HG03039 (cell line): ENCODE data around the gene RASSF5.
A peak's percentile ranks its signal among the peaks of the same experiment; 100 is the strongest.
"Not testable (repeated sequence)": the region's sequence is repeated elsewhere in the genome, so short reads cannot be mapped to it uniquely, and the experiment has no call there.

ENCODE experiments used
- ATAC-seq: cut with Tn5 transposase; IDR thresholded peaks from one replicate; pipeline ENCODE4 v1.9.1; 2021; ENCODE audit warnings: mild to moderate bottlenecking, moderate library complexity; ENCODE audit not compliant: unreplicated experiment

Gene RASSF5

GRCh38 chr1:206626396-206626795 is 119.1 kb downstream of the RASSF5 start:
- not testable (repeated sequence) for ATAC-seq

- no peak for ATAC-seq
These were observed 121.6 kb downstream of the RASSF5 start for GRCh38 chr1:206628916-206629315.

- no peak for ATAC-seq
These were observed 123.8 kb downstream of the RASSF5 start for GRCh38 chr1:206631085-206631509.

GRCh38 chr1:206633708-206634121 is 126.4 kb downstream of the RASSF5 start:
- no peak for ATAC-seq

- no peak for ATAC-seq
These were observed 127.2 kb downstream of the RASSF5 start for GRCh38 chr1:206634365-206635079.

GRCh38 chr1:206635080-206635977 is 128.0 kb downstream of the RASSF5 start, which contains the start of gene DYRK3:
TSS of gene DYRK3 (plus strand) at chr1:206635536. CDS start at chr1:206635704, 168 bp downstream.
- ATAC-seq: peak; percentile 91

GRCh38 chr1:206635978-206636345 is 128.6 kb downstream of the RASSF5 start:
- no peak for ATAC-seq

- ATAC-seq: no peak
These were observed 129.3 kb downstream of the RASSF5 start for GRCh38 chr1:206636671-206637070.

- ATAC-seq: no peak
These were observed 130.3 kb downstream of the RASSF5 start for GRCh38 chr1:206637605-206638004.
